C4-2B (cell line): ENCODE data around the gene LYRM9.

Experiments used
- CTCF ChIP-seq: fragments of 450-650 bp; conservative IDR thresholded peaks from 2 replicates; pipeline ENCODE4 v1.5.1; 2017; ENCODE audit warnings: mild to moderate bottlenecking
- ZFX ChIP-seq: fragments of 450-650 bp; IDR thresholded peaks from 2 replicates; pipeline ENCODE4 v1.6.1; 2017

GRCh38 chr17:27862840-27863239, 30.3 kb downstream of the LYRM9 start:
- TF ChIP-seq CTCF: no peak
- no peak for TF ChIP-seq ZFX
